Ovary (tissue), 3 donors: Measurements from ENCODE around the gene TMEM128.

Experiments
- POLR2A ChIP-seq: fragments of 450-650 bp; IDR thresholded peaks from one replicate; pipeline ENCODE4 v1.6.1; 2017; ENCODE audit warnings: antibody characterized with exemption, mild to moderate bottlenecking, moderate library complexity
- TF ChIP-seq, protein P1 (sequence below), 3 donors: fragments of 450-650 bp in 2 of 3; fragments of 200-600 bp in 1 of 3; IDR thresholded peaks; one replicate each; pipeline versions ENCODE4 v1.5.1 to v1.8.0; 2016 to 2022; ENCODE audit warnings: antibody characterized with exemption in 3 of 3, mild to moderate bottlenecking in 1 of 3
- donor health status: DM: no; HTN: no; CAD: no.

DNA sequence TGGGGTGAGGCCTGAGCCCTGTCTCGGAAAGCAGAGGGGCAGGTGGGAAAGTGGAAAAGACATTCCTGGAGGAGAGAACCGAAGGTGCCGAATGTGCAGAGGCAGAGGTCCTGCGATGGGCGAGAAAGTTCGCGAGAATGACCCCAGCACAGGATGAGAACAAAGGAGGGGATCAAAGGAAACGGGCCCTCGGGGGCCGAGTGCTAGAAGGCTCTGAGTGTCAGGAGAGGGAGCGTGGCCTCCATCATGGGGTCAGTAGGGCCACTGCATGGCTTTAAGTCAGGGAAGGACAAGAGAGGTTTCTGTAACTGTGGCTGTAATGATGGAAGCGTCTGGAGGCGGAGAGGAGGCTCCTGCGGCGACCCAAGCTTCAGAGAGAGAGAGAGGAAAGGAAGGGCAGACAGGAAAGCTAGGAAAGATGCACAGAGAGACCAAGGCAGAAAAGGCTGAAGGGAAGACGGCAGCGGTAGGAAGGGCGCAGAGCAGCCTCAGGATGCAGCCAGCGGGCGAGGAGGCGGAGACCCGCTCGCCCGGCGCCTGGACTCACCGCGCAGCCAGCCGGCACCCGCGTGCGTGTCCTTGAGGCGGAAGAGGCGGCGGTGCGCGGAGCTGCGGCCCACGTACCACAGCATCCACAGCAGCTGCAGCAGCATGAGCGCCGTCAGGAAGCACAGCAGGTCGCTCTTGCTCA lies 22.0 kb downstream of the TMEM128 start:
- TF ChIP-seq, protein P1, sequence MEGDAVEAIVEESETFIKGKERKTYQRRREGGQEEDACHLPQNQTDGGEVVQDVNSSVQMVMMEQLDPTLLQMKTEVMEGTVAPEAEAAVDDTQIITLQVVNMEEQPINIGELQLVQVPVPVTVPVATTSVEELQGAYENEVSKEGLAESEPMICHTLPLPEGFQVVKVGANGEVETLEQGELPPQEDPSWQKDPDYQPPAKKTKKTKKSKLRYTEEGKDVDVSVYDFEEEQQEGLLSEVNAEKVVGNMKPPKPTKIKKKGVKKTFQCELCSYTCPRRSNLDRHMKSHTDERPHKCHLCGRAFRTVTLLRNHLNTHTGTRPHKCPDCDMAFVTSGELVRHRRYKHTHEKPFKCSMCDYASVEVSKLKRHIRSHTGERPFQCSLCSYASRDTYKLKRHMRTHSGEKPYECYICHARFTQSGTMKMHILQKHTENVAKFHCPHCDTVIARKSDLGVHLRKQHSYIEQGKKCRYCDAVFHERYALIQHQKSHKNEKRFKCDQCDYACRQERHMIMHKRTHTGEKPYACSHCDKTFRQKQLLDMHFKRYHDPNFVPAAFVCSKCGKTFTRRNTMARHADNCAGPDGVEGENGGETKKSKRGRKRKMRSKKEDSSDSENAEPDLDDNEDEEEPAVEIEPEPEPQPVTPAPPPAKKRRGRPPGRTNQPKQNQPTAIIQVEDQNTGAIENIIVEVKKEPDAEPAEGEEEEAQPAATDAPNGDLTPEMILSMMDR (IDR thresholded peaks at IDR 0.05) = no peak
- no peak for TF ChIP-seq POLR2A
